ENCODE results near the gene EIF5AL1. TPM values are rescaled to one million over a fixed set of nuclear protein-coding genes. Genes with fewer than 3 reads are reported as not detected.

The EIF5AL1 gene
- total and polyA plus RNA-seq, 10 of the 15 experiments (the other 5 are each of a cell fraction or from before 2014, with no cell fraction given) = 0.02 to 8.3 (median 0.45) TPM; not detected in 1

DNA sequence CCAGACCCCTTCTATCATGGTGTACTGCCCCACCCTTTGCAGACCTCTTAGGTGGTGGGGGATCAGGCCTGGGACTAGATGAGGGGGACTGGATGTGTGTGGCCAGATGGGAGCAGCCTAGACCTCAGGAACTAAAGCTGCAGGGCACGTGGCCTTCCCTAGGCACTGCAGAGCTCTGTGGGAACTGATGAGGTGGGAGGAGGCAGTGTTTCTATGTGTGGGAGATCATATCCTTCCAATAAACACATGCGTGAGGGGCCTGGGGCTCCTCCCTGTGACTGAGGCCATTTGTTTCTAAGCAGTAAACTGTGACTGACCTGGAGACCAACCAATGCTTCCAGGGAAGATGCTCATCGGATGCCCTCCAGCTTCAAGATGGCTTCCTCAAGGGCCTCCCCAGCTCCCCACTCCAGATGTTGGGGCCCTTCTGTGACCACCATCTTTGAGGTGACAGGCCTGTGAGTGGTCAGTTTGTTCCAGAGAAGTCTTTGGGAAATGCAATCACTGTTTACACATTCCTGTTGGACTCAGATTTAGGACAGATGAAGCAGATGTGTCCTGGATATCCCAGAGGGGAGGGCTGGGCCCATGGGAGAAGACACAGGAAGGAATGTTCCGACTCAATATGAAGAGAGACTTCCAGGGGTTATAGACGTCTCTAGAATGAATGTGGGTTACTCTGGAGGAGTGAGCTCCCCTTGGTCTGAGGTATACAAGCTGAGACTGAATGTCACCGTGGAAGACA, 43.3 kb upstream of the EIF5AL1 start:
- Histone ChIP-seq H3K79me2 (ENCODE audit: control insufficient read depth, insufficient read depth, low read length) (no peaks in the 10 kb centered on the region), H4K20me1 (ENCODE audit: control insufficient read depth, insufficient read depth) (no peaks in the 10 kb centered on the region), H3K9ac (ENCODE audit: control insufficient read depth, insufficient read depth, low read length) (no peak overlapping the region), H3K9me3 (replicated peaks; ENCODE audit: control insufficient read depth, insufficient read depth, low read length) (no peaks in the 10 kb centered on the region), H3K4me3 (no peak overlapping the region), H3K4me1 (ENCODE audit: control insufficient read depth, insufficient read depth, low read length) (no peaks in the 10 kb centered on the region), H3K36me3 (ENCODE audit: control insufficient read depth in 2 of 2, insufficient read depth in 2 of 2, low read length in 1 of 2) (no peaks in the 10 kb centered on the region), H3K27me3 (replicated peaks in 1 of 2; ENCODE audit: control insufficient read depth in 2 of 2, insufficient read depth in 2 of 2, low read length in 1 of 2) (no peaks in the 10 kb centered on the region), H3K4me2 (ENCODE audit: control insufficient read depth, insufficient read depth) (no peak overlapping the region), H3K27ac (ENCODE audit: control insufficient read depth, insufficient read depth) (no peak overlapping the region), H2AFZ (ENCODE audit: control insufficient read depth, low read depth, low read length) (no peak overlapping the region)
- no TSS peak for BruUV-seq (replicated peaks)
- in situ Hi-C loops (cut with MboI) (loop anchor here (5.0 kb wide), 1 partner anchor 92 kb away; no protein-coding TSS in a partner anchor), intact Hi-C loops (cut with micrococcal nuclease; ENCODE audit: unreplicated experiment) (no loop called here)
- no peak for FAIRE-seq
- ATAC-seq = no peak
- ChIA-PET CTCF (interaction anchor here (0.8 to 4.1 kb wide), 16 partner anchors 8 to 267 kb away, joined by 3 to 44 read pairs (median 5); partner anchors contain the start of gene ZCCHC24), RAD21 (ENCODE audit: unreplicated experiment) (interaction anchor here (0.8 to 4.5 kb wide), 3 partner anchors 19 to 95 kb away, joined by 3 to 25 read pairs (median 4); no protein-coding TSS in a partner anchor), SMC1A (ENCODE audit: uncharacterized antibody, unreplicated experiment) (interaction anchor here (0.5 to 3.8 kb wide), 5 partner anchors 8 to 95 kb away, joined by 3 to 28 read pairs (median 3); partner anchors contain the start of gene ZCCHC24), POLR2A (no interaction called here)
- WGBS (ENCODE audit: insufficient coverage, insufficient replicate concordance, low lambda C conversion rate, missing lambda C conversion rate) = 20% methylated on average over 6 of the region's 6 CpGs
- TF ChIP-seq TARDBP (IDR thresholded peaks at IDR 0.05; ENCODE audit: borderline replicate concordance) (no peak), CBFB (IDR thresholded peaks at IDR 0.05; ENCODE audit: low read depth) (no peak), HDGF (IDR thresholded peaks at IDR 0.05) (no peak), ZNF622 (IDR thresholded peaks at IDR 0.05) (no peak), EZH2 (IDR thresholded peaks at IDR 0.05; ENCODE audit: borderline replicate concordance, control insufficient read depth, low read depth, low read length) (no peak), NR2F1 (conservative IDR thresholded peaks at IDR 0.05) (no peak), NFYA (IDR thresholded peaks at IDR 0.05; ENCODE audit: borderline replicate concordance, low read depth, low read length) (no peak)
- DNase-seq (ENCODE audit: low read depth, low spot score) = no peak
